Mesenchymal stem cell (in vitro differentiated cells and primary cell): Measurements from ENCODE around the gene CX3CL1.

Source experiments
- DNase-seq: peaks from one replicate; pipeline ENCODE4 v3.0.0-alpha.2; 2013
- H2AFZ ChIP-seq: one replicate; pipeline ENCODE4 v1.6.1; 2013; ENCODE audit warnings: low read depth, mild to moderate bottlenecking, control low read depth, inconsistent platforms, low read length, moderate library complexity
- H2AK5ac ChIP-seq: 2 replicates; pipeline ENCODE4 v1.6.1; 2013; ENCODE audit warnings: low read length, moderate library complexity, mild to moderate bottlenecking, inconsistent platforms; ENCODE audit not compliant: severe bottlenecking
- H2BK120ac ChIP-seq: one replicate; pipeline ENCODE4 v1.6.1; 2013; ENCODE audit warnings: low read depth, mild to moderate bottlenecking, inconsistent platforms, low read length, moderate library complexity
- H2BK12ac ChIP-seq, 2 experiments: one replicate each; pipeline ENCODE4 v1.6.1; 2013; ENCODE audit warnings: inconsistent platforms in 2 of 2, low read length in 2 of 2, mild to moderate bottlenecking in 2 of 2, moderate library complexity in 2 of 2, control low read depth in 1 of 2
- H2BK15ac ChIP-seq: one replicate; pipeline ENCODE4 v1.6.1; 2013; ENCODE audit warnings: mild to moderate bottlenecking, low read depth, inconsistent platforms; ENCODE audit not compliant: poor library complexity, severe bottlenecking
- H2BK5ac ChIP-seq: 2 replicates; pipeline ENCODE4 v1.6.1; 2013; ENCODE audit warnings: low read depth, mild to moderate bottlenecking, low read length, control low read depth, inconsistent platforms; ENCODE audit not compliant: poor library complexity, severe bottlenecking
- H3K14ac ChIP-seq, 2 experiments: one replicate each; pipeline ENCODE4 v1.6.1; 2013; ENCODE audit warnings: inconsistent platforms in 2 of 2, low read length in 2 of 2, control low read depth in 1 of 2, mild to moderate bottlenecking in 1 of 2, moderate library complexity in 1 of 2
- H3K18ac ChIP-seq, 2 experiments: one replicate each; pipeline ENCODE4 v1.6.1; 2013; ENCODE audit warnings: inconsistent platforms in 2 of 2, low read length in 2 of 2, control low read depth in 1 of 2, low read depth in 1 of 2, mild to moderate bottlenecking in 1 of 2
- H3K23ac ChIP-seq, 2 experiments: one replicate each; pipeline ENCODE4 v1.6.1; 2013; ENCODE audit warnings: inconsistent platforms in 2 of 2, low read length in 2 of 2, mild to moderate bottlenecking in 2 of 2, moderate library complexity in 2 of 2, control low read depth in 1 of 2
- H3K27ac ChIP-seq: 2 replicates; pipeline ENCODE4 v1.5.1; 2013; ENCODE audit warnings: mild to moderate bottlenecking, moderate library complexity, low read length, control low read depth, inconsistent platforms; ENCODE audit not compliant: poor library complexity, severe bottlenecking
- H3K27me3 ChIP-seq, 2 experiments: 2 replicates each; pipeline versions ENCODE4 v1.6.1 to v1.7.0; 2013; ENCODE audit warnings: low read length in 2 of 2, mild to moderate bottlenecking in 2 of 2, moderate library complexity in 2 of 2, control low read depth in 1 of 2, inconsistent platforms in 1 of 2; ENCODE audit not compliant: control insufficient read depth in 1 of 2, insufficient read depth in 1 of 2
- H3K36me3 ChIP-seq, 2 experiments: 2 replicates each; pipeline versions ENCODE4 v1.6.1 to v1.7.0; 2013; ENCODE audit warnings: low read length in 2 of 2, control low read depth in 1 of 2, inconsistent platforms in 1 of 2, low read depth in 1 of 2, mild to moderate bottlenecking in 1 of 2; ENCODE audit not compliant: insufficient read depth in 2 of 2, control insufficient read depth in 1 of 2
- H3K4ac ChIP-seq, 2 experiments: one replicate each; pipeline ENCODE4 v1.6.1; 2013; ENCODE audit warnings: inconsistent platforms in 2 of 2, low read length in 2 of 2, mild to moderate bottlenecking in 2 of 2, moderate library complexity in 2 of 2, control low read depth in 1 of 2, low read depth in 1 of 2
- H3K4me1 ChIP-seq: 2 replicates; pipeline ENCODE4 v1.6.1; 2013; ENCODE audit warnings: low read depth, low read length, control low read depth; ENCODE audit not compliant: control insufficient read depth, insufficient read depth
- H3K4me2 ChIP-seq: 2 replicates; pipeline ENCODE4 v1.6.1; 2013; ENCODE audit warnings: low read length, mild to moderate bottlenecking, inconsistent platforms; ENCODE audit not compliant: poor library complexity, severe bottlenecking
- H3K4me3 ChIP-seq, 2 experiments: 2 replicates each; pipeline versions ENCODE4 v1.5.1 to v1.7.0; 2013; ENCODE audit warnings: low read length in 2 of 2, mild to moderate bottlenecking in 2 of 2, control low read depth in 1 of 2, low read depth in 1 of 2; ENCODE audit not compliant: insufficient read depth in 1 of 2
- H3K79me1 ChIP-seq: replicated peaks from 2 replicates; pipeline ENCODE4 v1.6.1; 2013; ENCODE audit warnings: mild to moderate bottlenecking, control low read depth, low read length, inconsistent platforms; ENCODE audit not compliant: poor library complexity, severe bottlenecking
- H3K9ac ChIP-seq: 2 replicates; pipeline ENCODE4 v1.7.0; 2013; ENCODE audit warnings: mild to moderate bottlenecking, low read length, moderate library complexity
- H3K9me3 ChIP-seq: 2 replicates; pipeline ENCODE4 v1.7.0; 2013; ENCODE audit warnings: mild to moderate bottlenecking, low read length; ENCODE audit not compliant: control insufficient read depth
- H4K8ac ChIP-seq: one replicate; pipeline ENCODE4 v1.6.1; 2013; ENCODE audit warnings: inconsistent platforms, mild to moderate bottlenecking, low read length, moderate library complexity
- H4K91ac ChIP-seq: one replicate; pipeline ENCODE4 v1.6.1; 2013; ENCODE audit warnings: mild to moderate bottlenecking, low read length, inconsistent platforms
- WGBS: methylation state at CpG from one replicate; pipeline ENCODE4 v1.1.7; 2013; ENCODE audit warnings: mixed read lengths; 5-methylcytosine and 5-hydroxymethylcytosine counted together

CX3CL1 gene

GRCh38 chr16:57367116-57367752 is 5.1 kb upstream of the CX3CL1 start:
- Histone ChIP-seq H2BK5ac (no peak overlapping the region), H3K9me3 (no peaks in the 10 kb centered on the region), H3K4me1 (peaks cover 7% of the 10 kb centered on the region), H2AFZ (no peak overlapping the region), H3K4me3 (no peak overlapping the region), H3K23ac (no peak overlapping the region), H3K4ac (no peak overlapping the region), H4K91ac (no peak overlapping the region), H3K27me3 (peaks cover 27 to 49% of the 10 kb centered on the region in 2 experiments), H3K18ac (no peak overlapping the region), H4K8ac (no peak overlapping the region), H3K36me3 (no peaks in the 10 kb centered on the region), H3K14ac (no peak overlapping the region), H2BK15ac (no peak overlapping the region), H2BK120ac (no peak overlapping the region), H2BK12ac (no peak overlapping the region), H3K4me2 (no peak overlapping the region), H3K9ac (no peak overlapping the region), H2AK5ac (no peak overlapping the region), H3K79me1 (no peaks in the 10 kb centered on the region), H3K27ac (no peak overlapping the region)
- DNase-seq: no peak
- 97% methylated on average over 5 of the region's 7 CpGs for WGBS

DNA sequence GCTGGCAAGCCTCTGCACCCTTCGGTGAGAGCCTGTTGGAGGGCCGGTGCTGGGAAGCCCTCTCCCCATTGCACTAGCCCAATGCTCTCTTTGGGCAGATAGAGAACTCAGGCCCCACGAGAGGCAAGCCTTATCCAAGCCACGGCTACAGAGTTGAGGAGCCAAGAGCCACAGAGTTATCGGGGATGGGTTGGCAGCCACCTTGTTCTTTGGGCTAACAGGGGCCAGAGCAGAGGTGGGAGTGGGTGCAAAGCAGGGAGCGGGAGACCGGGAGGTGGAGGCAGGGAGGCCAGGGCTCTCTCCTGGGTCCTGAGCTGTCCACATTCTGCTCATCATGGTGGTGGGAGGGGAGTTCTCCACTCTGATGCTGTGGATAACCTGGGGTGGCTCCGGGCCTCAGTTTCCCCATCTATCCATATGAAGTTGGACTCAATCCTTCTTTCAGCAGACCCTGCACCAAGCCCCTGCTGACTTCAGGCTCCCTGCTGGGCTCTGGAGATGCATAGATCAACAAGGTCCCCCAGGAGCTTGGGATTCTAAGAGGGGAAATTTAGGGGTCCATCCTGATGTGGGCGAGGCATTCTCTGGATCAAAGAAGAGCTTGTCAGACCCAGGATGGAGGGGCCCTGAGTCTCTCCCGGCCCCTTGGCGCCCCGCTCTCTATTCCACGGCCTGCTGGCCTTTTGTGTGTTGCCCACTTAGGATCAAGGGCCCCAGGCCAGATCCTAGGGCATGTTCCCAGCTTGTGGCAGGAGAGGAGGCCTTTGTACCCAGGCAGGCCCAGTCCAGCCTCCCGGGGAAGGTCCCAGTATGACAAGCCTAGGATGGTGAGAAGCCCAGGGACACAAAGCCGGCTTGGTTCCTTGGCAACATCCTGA is 557 bp upstream of the CX3CL1 start:
- Histone ChIP-seq H3K27ac (peak overlapping the region; percentile 82), H3K4me1 (peaks cover 16% of the 10 kb centered on the region), H2BK5ac (no peak overlapping the region), H2AFZ (no peak overlapping the region), H3K27me3 (peaks cover 0 to 48% of the 10 kb centered on the region in 2 experiments), H4K8ac (no peak overlapping the region), H4K91ac (no peak overlapping the region), H3K9ac (no peak overlapping the region), H3K4me2 (peak overlapping the region; percentile 64), H2BK15ac (peak overlapping the region; percentile 38), H3K36me3 (peaks cover 0 to under 1% of the 10 kb centered on the region in 2 experiments), H3K4ac (no peak overlapping the region), H3K18ac (no peak overlapping the region), H2BK12ac (peak overlapping the region in 1 of 2 experiments; percentile 21), H2BK120ac (no peak overlapping the region), H3K9me3 (no peaks in the 10 kb centered on the region), H3K4me3 (peak overlapping the region in 1 of 2 experiments; percentile 58), H3K79me1 (peaks cover 8% of the 10 kb centered on the region), H3K23ac (no peak overlapping the region), H3K14ac (no peak overlapping the region), H2AK5ac (peak overlapping the region; percentile 27)
- 77% methylated on average over 14 of the region's 15 CpGs for WGBS
- DNase-seq: no peak

GRCh38 chr16:57373117-57373947 is 1.0 kb downstream of the CX3CL1 start:
- DNase-seq: no peak
- Histone ChIP-seq H3K27ac (peak overlapping the region; percentile 82), H3K4ac (no peak overlapping the region), H3K27me3 (peaks cover 0 to 55% of the 10 kb centered on the region in 2 experiments), H3K14ac (no peak overlapping the region), H2AK5ac (peak overlapping the region; percentile 82), H3K9ac (no peak overlapping the region), H2AFZ (no peak overlapping the region), H3K79me1 (peaks cover 14% of the 10 kb centered on the region), H2BK12ac (no peak overlapping the region), H4K91ac (no peak overlapping the region), H4K8ac (no peak overlapping the region), H3K18ac (no peak overlapping the region), H2BK5ac (peak overlapping the region; percentile 76), H3K36me3 (peaks cover 0 to 7% of the 10 kb centered on the region in 2 experiments), H2BK120ac (no peak overlapping the region), H3K9me3 (no peaks in the 10 kb centered on the region), H3K4me1 (peaks cover 24% of the 10 kb centered on the region), H2BK15ac (no peak overlapping the region), H3K4me2 (peak overlapping the region; percentile 64), H3K23ac (no peak overlapping the region), H3K4me3 (peak overlapping the region in 1 of 2 experiments; percentile 58)
- WGBS: 46% methylated on average over 7 of the region's 9 CpGs
